HS-5 (cell line): ENCODE measurements around the gene ERC2.

ENCODE experiments used
- DNase-seq: peaks from one replicate; pipeline ENCODE4 v3.0.0-alpha.2; 2012; ENCODE audit warnings: low read depth

Gene ERC2

GRCh38 chr3:55742022-55742831 lies 726.0 kb downstream of the ERC2 start:
- DNase-seq: no peak

- no peak for DNase-seq
Measured at GRCh38 chr3:55737186-55737585, 731.1 kb downstream of the ERC2 start.

- no peak for DNase-seq
Measured at GRCh38 chr3:55735976-55736375, 732.3 kb downstream of the ERC2 start.

- DNase-seq: no peak
Measured at GRCh38 chr3:55731741-55732140, 736.5 kb downstream of the ERC2 start.

- no peak for DNase-seq
Measured at GRCh38 chr3:55729546-55729945, 738.7 kb downstream of the ERC2 start.

GRCh38 chr3:55728461-55729100 lies 739.7 kb downstream of the ERC2 start:
- DNase-seq: no peak

- no peak for DNase-seq
Measured at GRCh38 chr3:55726501-55726775, 741.8 kb downstream of the ERC2 start.

GRCh38 chr3:55725681-55726500 lies 742.4 kb downstream of the ERC2 start:
- DNase-seq: no peak

- no peak for DNase-seq
Measured at GRCh38 chr3:55724821-55725220, 743.4 kb downstream of the ERC2 start.

- DNase-seq: no peak
Measured at GRCh38 chr3:55724407-55724784, 743.9 kb downstream of the ERC2 start.

GRCh38 chr3:55723653-55724406 lies 744.4 kb downstream of the ERC2 start:
- DNase-seq: no peak

- DNase-seq: no peak
Measured at GRCh38 chr3:55721716-55722484, 746.4 kb downstream of the ERC2 start.

GRCh38 chr3:55720614-55721013 lies 747.7 kb downstream of the ERC2 start:
- DNase-seq: no peak

- no peak for DNase-seq
Measured at GRCh38 chr3:55719508-55719907, 748.8 kb downstream of the ERC2 start.

- DNase-seq: no peak
Measured at GRCh38 chr3:55719006-55719405, 749.3 kb downstream of the ERC2 start.

GRCh38 chr3:55718521-55718921 lies 749.7 kb downstream of the ERC2 start:
- DNase-seq: peak; percentile 58

GRCh38 chr3:55718074-55718473 lies 750.2 kb downstream of the ERC2 start:
- no peak for DNase-seq

GRCh38 chr3:55717481-55717880 lies 750.8 kb downstream of the ERC2 start:
- no peak for DNase-seq

- no peak for DNase-seq
Measured at GRCh38 chr3:55716611-55717225, 751.5 kb downstream of the ERC2 start.

- DNase-seq: no peak
Measured at GRCh38 chr3:55716044-55716443, 752.2 kb downstream of the ERC2 start.

- DNase-seq: no peak
Measured at GRCh38 chr3:55714057-55714456, 754.2 kb downstream of the ERC2 start.
